ENCODE results near the gene PDSS2.

GRCh38 chr6:107416145-107416544 lies 43.2 kb downstream of the PDSS2 start:
- TF ChIP-seq, protein P1, sequence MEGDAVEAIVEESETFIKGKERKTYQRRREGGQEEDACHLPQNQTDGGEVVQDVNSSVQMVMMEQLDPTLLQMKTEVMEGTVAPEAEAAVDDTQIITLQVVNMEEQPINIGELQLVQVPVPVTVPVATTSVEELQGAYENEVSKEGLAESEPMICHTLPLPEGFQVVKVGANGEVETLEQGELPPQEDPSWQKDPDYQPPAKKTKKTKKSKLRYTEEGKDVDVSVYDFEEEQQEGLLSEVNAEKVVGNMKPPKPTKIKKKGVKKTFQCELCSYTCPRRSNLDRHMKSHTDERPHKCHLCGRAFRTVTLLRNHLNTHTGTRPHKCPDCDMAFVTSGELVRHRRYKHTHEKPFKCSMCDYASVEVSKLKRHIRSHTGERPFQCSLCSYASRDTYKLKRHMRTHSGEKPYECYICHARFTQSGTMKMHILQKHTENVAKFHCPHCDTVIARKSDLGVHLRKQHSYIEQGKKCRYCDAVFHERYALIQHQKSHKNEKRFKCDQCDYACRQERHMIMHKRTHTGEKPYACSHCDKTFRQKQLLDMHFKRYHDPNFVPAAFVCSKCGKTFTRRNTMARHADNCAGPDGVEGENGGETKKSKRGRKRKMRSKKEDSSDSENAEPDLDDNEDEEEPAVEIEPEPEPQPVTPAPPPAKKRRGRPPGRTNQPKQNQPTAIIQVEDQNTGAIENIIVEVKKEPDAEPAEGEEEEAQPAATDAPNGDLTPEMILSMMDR (IDR thresholded peaks at IDR 0.05): no peak
- TF ChIP-seq POLR2A (IDR thresholded peaks at IDR 0.05): no peak
